ENCODE data around the gene NLN.

- TF ChIP-seq, protein P1, sequence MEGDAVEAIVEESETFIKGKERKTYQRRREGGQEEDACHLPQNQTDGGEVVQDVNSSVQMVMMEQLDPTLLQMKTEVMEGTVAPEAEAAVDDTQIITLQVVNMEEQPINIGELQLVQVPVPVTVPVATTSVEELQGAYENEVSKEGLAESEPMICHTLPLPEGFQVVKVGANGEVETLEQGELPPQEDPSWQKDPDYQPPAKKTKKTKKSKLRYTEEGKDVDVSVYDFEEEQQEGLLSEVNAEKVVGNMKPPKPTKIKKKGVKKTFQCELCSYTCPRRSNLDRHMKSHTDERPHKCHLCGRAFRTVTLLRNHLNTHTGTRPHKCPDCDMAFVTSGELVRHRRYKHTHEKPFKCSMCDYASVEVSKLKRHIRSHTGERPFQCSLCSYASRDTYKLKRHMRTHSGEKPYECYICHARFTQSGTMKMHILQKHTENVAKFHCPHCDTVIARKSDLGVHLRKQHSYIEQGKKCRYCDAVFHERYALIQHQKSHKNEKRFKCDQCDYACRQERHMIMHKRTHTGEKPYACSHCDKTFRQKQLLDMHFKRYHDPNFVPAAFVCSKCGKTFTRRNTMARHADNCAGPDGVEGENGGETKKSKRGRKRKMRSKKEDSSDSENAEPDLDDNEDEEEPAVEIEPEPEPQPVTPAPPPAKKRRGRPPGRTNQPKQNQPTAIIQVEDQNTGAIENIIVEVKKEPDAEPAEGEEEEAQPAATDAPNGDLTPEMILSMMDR (IDR thresholded peaks at IDR 0.05) = no peak
- TF ChIP-seq POLR2A (IDR thresholded peaks at IDR 0.05) = no peak
These were observed 47.3 kb upstream of the NLN start for GRCh38 chr5:65674749-65675148.
